Liver (tissue), 3 donors: ENCODE data around the gene SPTLC1.

Source experiments
- CTCF ChIP-seq: fragments of 150-350 bp; IDR thresholded peaks from 2 replicates; pipeline ENCODE4 v1.5.1; 2017; ENCODE audit warnings: improper control_type of control experiment, low read depth, low read length; ENCODE audit not compliant: missing input control
- EGR1 ChIP-seq, 2 donors: IDR thresholded peaks; 2 replicates each; pipeline ENCODE4 v1.6.1; 2016 to 2018; ENCODE audit warnings: antibody characterized with exemption in 2 of 2, low read depth in 2 of 2
- JUND ChIP-seq, 2 donors: IDR thresholded peaks; 2 replicates each; pipeline ENCODE4 v1.6.1; 2016; ENCODE audit warnings: antibody characterized with exemption in 2 of 2
- MAX ChIP-seq: IDR thresholded peaks from 2 replicates; pipeline ENCODE4 v1.6.1; 2016; ENCODE audit warnings: antibody characterized with exemption
- SP1 ChIP-seq: IDR thresholded peaks from 2 replicates; pipeline ENCODE4 v1.6.1; 2018; ENCODE audit warnings: antibody characterized with exemption, mild to moderate bottlenecking
- TAF1 ChIP-seq: conservative IDR thresholded peaks from 2 replicates; pipeline ENCODE4 v1.6.1; 2016; ENCODE audit warnings: antibody characterized with exemption, mild to moderate bottlenecking
- donor health status: healthy.
- donor health status: healthy.

DNA sequence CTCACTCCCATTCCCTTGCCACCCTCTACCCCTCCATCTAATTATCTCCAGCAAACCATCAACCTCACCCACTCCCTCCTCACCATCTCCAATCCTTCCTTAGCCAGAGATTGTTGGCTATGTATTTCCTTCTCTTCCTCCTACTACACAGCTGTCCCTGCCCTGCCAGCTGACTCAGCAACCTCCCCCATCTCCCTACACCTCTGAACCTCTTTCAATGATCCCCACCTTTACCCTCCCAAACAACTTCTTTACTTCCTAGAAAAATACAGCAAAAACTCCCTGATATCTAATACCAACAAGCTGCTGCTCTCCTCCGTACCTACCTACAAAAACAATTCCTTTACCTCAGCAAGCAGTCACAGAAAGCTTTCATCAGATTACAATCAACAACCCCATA lies 37.3 kb downstream of the SPTLC1 start:
- TF ChIP-seq CTCF (no peak), SP1 (no peak), TAF1 (no peak), MAX (no peak), EGR1 (IDR thresholded peaks at IDR 0.05; ENCODE audit: low read depth in 2 of 2) (no peak), JUND (IDR thresholded peaks at IDR 0.05) (no peak)
